Endothelial cell of umbilical vein (primary cell): ENCODE measurements around the gene LPA.

Source experiments
- EZH2 ChIP-seq: IDR thresholded peaks from 2 replicates; pipeline ENCODE4 v1.6.1; 2012; ENCODE audit warnings: borderline replicate concordance, low read depth, mild to moderate bottlenecking, moderate library complexity, low read length, inconsistent platforms; ENCODE audit not compliant: severe bottlenecking
- POLR2A ChIP-seq: IDR thresholded peaks from 2 replicates; pipeline ENCODE4 v1.6.1; 2012; ENCODE audit warnings: low read depth, mild to moderate bottlenecking, control low read depth, low read length
- POLR2AphosphoS5 ChIP-seq: IDR thresholded peaks from 2 replicates; pipeline ENCODE4 v1.6.1; 2012; ENCODE audit warnings: low read depth, mild to moderate bottlenecking, control low read depth, low read length, moderate library complexity; ENCODE audit not compliant: insufficient read depth
- TF ChIP-seq, protein P1 (sequence below), 2 donors: IDR thresholded peaks; 1 replicate in 1 of 2; 2 replicates in 1 of 2; pipeline ENCODE4 v1.5.1; 2011; ENCODE audit warnings: low read length in 2 of 2, mild to moderate bottlenecking in 2 of 2, moderate library complexity in 2 of 2, control low read depth in 1 of 2, inconsistent platforms in 1 of 2, low read depth in 1 of 2; ENCODE audit not compliant: insufficient read depth in 1 of 2; ENCODE audit errors: extremely low read depth in 1 of 2

- TF ChIP-seq, protein P1, sequence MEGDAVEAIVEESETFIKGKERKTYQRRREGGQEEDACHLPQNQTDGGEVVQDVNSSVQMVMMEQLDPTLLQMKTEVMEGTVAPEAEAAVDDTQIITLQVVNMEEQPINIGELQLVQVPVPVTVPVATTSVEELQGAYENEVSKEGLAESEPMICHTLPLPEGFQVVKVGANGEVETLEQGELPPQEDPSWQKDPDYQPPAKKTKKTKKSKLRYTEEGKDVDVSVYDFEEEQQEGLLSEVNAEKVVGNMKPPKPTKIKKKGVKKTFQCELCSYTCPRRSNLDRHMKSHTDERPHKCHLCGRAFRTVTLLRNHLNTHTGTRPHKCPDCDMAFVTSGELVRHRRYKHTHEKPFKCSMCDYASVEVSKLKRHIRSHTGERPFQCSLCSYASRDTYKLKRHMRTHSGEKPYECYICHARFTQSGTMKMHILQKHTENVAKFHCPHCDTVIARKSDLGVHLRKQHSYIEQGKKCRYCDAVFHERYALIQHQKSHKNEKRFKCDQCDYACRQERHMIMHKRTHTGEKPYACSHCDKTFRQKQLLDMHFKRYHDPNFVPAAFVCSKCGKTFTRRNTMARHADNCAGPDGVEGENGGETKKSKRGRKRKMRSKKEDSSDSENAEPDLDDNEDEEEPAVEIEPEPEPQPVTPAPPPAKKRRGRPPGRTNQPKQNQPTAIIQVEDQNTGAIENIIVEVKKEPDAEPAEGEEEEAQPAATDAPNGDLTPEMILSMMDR (IDR thresholded peaks at IDR 0.05; ENCODE audit: extremely low read depth in 1 of 2, insufficient read depth in 1 of 2, low read depth in 1 of 2, low read length in 2 of 2): no peak
- TF ChIP-seq POLR2AphosphoS5 (no peak), EZH2 (no peak), POLR2A (no peak)
Observed at GRCh38 chr6:160583794-160584193, 80.3 kb downstream of the LPA start.
